Measurements from ENCODE around the gene FBLN1.
"Not testable (repeated sequence)": the region's sequence is repeated elsewhere in the genome, so short reads cannot be mapped to it uniquely, and the experiment has no call there.

FBLN1 gene

DNA sequence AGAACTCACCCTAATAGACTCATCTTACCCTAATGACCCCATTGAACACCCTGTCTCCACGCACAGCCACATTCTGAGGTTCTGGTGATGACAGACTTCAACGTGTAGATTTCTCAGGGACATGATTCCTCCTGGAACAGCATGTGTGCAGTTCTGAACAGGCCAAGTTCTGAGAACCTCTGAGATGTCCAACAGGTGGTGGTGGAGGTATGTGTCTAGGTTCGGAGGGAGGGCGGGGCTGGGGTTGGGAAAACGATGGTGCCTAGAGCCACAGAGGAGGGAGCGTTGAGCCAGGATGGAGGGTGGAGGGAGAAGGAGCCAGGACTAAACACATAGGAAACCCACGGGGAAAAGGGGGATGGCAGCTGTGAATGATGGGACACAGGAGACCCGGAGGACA lies 43.4 kb upstream of the FBLN1 start:
- H3K27ac ChIP-seq, result no peak overlapping the region
- TF ChIP-seq, protein P1, sequence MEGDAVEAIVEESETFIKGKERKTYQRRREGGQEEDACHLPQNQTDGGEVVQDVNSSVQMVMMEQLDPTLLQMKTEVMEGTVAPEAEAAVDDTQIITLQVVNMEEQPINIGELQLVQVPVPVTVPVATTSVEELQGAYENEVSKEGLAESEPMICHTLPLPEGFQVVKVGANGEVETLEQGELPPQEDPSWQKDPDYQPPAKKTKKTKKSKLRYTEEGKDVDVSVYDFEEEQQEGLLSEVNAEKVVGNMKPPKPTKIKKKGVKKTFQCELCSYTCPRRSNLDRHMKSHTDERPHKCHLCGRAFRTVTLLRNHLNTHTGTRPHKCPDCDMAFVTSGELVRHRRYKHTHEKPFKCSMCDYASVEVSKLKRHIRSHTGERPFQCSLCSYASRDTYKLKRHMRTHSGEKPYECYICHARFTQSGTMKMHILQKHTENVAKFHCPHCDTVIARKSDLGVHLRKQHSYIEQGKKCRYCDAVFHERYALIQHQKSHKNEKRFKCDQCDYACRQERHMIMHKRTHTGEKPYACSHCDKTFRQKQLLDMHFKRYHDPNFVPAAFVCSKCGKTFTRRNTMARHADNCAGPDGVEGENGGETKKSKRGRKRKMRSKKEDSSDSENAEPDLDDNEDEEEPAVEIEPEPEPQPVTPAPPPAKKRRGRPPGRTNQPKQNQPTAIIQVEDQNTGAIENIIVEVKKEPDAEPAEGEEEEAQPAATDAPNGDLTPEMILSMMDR (conservative IDR thresholded peaks at IDR 0.05), result no peak

DNA sequence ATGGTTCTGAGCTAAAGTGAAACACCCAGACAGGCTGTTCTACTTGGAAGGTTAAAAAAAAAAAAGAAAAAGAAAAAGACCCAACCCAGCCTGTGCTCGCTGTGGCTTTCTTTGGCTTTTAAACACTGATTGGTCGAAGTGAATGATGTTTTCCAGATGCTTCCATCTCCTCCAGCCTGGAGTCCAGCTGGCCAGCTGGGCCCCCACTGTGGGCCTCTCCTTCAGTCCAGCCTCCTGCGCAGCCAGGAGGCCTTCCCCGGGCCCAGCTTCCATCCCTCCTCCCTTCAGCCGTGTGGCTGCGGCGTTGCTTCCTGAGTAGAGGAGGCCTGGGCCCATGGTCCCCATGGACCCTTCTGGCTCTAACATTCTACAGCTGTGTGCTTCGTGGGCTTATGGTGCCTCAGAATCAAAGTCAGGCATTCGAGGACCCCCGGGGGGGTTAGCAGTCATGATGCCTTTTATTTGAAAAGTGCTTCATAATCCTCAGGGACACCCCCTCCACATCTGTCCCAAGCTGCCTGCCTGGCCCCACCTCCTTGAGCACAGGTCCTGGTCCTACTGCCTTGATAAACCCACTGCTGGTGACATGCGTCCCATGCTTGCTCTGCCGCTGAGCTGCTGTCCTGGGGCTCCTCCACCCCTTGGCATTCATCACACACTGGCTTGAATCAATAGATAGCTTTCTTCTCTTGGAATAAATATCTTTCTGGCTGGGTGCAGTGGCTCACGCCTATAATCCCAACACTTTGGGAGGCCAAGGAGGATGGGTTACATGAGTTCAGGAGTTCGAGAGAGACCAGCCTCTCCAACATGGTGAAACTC lies 42.2 kb upstream of the FBLN1 start:
- H3K27ac ChIP-seq, result no peak overlapping the region

DNA sequence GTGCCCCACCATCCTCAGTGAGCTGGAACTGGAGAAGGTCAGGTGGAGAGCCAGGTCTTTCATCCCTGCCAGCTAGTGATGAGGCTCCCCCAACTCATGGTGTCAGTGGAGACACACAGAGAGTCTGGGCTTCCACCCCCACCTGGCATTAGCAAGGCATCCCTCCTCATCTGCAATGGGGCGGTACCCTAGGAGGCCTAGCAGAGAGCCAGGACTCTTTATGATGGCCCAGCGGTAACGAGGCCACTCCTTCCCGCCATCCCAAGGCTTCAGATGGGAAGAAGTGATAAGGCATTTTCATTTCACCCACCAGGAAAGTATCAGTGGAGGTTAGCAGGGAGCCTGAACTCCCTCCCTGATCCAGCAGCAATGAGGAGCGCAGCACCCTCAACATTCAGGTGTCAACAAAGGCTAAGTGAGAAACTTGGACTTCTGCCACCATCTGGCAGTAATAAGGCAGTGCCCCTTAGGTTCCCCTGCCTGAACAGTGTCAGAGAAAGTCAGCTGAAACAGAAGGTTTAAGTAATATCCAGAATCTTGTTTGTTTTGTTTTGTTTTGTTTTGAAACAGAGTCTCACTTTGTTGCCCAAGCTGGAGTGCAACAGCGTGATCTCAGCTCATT lies 40.5 kb upstream of the FBLN1 start:
- TF ChIP-seq, protein P1 (conservative IDR thresholded peaks at IDR 0.05), result no peak

More for the DNA sequence above, 42.2 kb upstream of the FBLN1 start:
- TF ChIP-seq, protein P1 (conservative IDR thresholded peaks at IDR 0.05), result no peak

DNA sequence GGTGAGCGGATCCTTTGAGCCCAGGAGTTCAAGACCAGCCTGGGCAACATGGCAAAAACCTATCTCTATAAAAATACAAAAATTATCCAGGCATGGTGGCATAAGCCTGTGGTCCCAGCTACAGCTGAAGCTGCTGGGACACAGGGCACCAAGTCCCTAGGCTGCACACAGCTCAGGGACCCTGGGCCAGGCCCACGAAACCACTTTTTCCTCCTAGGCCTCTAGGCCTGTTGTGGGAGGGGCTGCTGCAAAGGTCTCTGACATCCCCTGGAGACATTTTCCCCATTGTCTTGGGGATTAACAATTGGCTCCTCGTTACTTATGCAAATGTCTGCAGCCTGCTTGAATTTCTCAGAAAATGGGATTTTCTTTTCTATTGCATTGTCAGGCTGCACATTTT lies 39.0 kb upstream of the FBLN1 start:
- H3K27ac ChIP-seq, result not testable (repeated sequence)

More for the DNA sequence above, 40.5 kb upstream of the FBLN1 start:
- H3K27ac ChIP-seq, result no peak overlapping the region

DNA sequence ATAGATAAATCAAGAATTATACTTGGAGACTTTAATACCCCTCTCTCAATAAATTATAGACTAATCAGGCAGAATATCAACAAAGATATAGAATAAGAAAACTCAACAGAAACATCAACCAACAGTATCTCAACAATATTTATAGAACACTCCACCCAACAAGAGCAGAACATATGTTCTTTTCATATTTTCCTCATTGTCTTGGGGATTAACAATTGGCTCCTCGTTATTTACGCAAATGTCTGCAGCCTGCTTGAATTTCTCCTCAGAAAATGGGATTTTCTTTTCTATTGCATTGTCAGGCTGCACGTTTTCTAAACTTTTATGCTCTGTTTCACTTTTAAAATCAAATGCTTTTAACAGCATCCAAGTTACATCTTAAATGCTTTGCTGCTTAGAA lies 37.0 kb upstream of the FBLN1 start:
- no peak overlapping the region for H3K27ac ChIP-seq
- TF ChIP-seq, protein P1 (conservative IDR thresholded peaks at IDR 0.05), result no peak

DNA sequence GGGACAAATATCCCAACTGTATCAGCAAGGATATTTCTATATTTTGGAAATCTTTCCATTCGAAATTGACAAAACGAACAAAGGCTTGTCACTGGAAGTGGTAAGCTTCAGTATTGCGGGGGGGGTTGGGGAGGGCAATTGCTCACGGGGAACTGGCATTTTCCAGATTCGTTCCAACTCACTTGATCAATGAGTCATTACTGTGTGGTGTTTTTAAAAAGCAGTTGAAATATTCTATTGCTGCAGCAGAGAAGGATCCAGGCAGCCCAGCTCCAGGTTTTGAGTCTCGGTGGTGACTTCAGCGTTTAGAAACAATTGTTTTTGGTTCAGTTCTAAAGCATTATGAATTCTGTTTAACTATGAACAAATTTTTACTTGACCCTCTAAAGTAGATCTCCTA lies 33.8 kb upstream of the FBLN1 start:
- H3K27ac ChIP-seq, result no peak overlapping the region
- TF ChIP-seq, protein P1 (conservative IDR thresholded peaks at IDR 0.05), result no peak

DNA sequence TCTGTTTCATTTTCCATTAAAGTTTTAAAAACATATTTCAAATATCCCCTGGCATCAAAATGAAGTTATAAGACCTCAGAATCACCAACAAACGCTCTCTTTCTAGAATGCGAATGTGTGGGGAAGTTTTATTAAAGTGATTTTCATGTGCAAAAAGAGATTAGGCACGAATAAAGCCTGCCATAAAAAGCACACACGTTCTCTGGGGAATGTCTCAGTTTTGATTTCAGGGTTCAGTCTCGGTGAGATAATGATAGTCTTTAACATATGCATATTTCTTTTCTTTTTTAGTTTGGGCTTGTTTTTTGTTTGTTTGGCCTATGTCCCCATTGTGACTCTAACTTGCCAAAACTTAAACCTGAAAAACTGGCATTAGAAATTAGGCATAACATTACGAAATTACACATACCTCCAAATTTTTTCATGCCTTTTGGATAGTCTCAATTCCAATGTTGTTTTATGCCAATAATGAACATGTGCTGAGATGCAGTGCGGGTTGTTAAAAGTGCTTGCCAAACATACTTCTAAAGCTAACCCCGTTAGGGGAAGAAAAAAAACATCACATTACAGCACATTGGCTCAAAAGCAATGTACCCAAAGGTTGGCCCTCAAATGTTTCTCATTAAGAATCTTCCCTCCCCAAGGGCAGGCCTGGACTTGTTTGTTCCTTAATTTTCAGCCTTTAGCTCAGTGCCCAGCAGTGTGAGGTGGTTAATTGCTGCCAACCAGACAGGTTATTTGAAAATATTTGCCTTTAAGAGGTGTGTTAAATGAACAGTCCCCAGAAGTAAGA lies 33.2 kb upstream of the FBLN1 start:
- TF ChIP-seq, protein P1 (conservative IDR thresholded peaks at IDR 0.05), result no peak
- 0 out of 2 replicates have a peak overlapping the region, but pooled peaks have one; percentile 7 for H3K27ac ChIP-seq
